DMS53 (cell line): ENCODE results near the gene RASD2.

Experiments used
- DNase-seq: peaks from one replicate; lab custom pipeline; 2025; lab: John Stamatoyannopoulos, UW

Gene RASD2

GRCh38 chr22:35560366-35560765 is 19.7 kb downstream of the RASD2 start:
- no peak for DNase-seq

DNA sequence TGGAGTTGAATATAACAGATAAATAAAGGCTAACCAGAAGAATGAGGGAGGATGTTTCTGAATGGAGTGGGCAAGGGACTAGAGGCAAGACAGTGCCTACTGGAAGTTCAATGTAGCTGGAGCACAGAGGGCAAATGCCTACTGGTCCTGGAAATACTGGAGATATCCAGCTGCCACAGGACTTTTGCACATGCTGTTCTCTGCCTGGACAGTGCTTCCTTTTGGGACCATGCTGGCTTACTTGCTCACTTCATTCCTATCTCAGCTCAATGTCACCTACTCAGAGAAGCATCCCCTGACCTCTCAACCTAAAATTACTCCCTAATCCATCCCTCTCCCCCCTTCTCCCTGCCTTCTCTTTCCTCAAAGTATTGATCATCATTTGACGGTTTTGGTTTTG is 20.2 kb downstream of the RASD2 start:
- DNase-seq, result no peak

GRCh38 chr22:35561796-35562526 is 21.3 kb downstream of the RASD2 start:
- no peak for DNase-seq

DNA sequence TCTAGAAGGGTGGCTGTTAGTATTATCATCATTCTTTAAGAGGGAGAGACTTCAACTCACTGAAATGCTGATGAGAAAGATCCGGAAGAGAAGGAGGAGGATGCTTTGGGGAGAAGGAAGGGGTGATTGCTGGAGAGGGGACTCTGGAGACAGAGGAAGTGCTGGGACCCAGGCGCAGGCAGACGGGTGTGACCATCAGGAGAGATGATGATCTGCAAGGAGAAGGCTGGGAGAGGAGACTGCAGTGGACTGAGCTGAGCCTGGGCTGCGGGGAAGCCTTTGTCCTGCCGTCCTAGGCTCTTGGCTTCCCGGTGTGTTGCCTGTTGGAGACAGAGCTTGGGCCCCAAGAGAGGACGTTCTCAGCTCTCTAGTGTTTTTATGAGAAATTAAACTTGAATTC is 22.6 kb downstream of the RASD2 start:
- no peak for DNase-seq

DNA sequence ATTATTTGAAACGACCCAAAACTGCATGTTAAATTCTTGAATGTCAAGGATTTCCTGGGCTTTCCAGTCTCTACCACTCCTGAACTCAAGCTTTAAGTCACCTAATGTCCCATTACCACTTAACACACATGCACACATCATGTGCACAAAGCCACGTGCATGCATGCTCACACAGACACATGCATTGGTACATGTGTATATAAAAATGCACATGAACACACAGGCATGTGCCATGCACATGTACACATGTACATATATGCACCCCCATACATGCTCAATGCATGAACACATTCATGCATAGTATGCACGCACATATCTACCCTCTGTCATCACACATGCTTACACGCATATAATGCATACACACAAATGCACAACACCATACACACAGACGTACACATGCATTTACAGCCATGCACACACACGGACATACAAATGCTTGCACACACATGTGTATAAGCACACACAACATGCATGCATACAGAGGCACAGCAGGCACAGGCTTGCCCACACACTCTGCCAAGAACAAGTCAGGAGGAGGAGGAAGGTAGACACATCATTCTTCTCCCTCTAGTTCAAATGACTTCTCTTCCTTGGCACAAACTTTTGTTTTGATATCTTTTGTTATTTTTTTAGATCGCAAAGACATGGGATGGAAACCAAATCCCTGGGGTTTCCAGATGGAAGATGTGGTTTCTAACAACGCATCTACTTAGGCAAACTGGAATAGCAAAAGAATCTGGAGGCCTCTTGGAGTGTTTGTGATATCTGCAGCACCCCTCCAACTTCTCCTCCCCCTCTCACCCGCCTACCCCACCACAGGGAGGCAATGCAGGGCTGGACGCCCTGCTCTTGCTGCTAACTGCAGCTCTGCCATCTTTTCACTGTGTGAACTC is 24.6 kb downstream of the RASD2 start:
- no peak for DNase-seq

- no peak for DNase-seq
These were observed 26.9 kb downstream of the RASD2 start for GRCh38 chr22:35567351-35568141.

DNA sequence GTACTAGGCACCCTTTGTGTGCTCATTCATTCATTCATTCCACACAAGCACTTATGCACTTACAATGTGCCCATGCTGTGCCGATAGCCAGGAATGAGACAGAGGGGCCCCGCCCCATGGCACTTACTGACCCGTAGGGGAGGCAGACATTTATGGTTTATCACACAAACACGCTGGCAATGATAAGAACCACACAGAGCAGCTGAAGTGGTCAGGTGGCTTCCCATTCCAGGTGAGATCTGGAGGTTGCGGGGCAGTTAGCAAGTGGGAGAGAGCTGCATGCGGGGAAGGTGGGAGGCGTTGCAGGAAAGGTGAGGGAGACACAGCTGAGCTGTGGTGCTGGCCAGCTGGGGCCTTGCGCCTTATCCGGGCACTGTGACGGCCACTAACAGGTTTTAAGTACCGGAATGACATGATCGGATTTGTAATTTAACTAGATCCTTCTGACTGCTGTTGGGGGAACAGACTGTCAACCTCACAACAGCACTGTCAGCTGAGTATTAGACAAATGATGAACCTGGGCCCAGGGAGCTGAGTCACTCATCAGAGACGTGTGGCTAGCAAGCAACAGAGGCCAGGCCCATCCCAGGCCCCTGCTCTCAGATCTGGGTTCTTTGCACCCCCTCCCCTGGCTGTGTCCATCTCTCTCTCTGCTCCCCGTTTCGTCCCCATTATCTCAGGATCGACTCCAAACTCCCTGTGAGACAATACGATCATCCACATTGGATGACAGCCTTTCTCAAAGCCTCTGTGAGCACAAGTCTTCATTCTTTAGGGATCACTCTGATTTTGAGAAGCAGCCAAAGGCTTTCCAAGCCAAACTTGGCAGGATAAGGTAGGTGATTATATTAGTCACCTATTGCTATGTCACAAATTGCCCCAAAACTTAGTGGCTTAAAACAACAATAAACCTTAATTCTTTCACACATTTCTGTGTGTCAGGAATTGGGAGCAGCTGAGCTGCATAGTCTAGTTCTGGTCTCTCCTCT is 28.4 kb downstream of the RASD2 start:
- DNase-seq, result no peak

DNA sequence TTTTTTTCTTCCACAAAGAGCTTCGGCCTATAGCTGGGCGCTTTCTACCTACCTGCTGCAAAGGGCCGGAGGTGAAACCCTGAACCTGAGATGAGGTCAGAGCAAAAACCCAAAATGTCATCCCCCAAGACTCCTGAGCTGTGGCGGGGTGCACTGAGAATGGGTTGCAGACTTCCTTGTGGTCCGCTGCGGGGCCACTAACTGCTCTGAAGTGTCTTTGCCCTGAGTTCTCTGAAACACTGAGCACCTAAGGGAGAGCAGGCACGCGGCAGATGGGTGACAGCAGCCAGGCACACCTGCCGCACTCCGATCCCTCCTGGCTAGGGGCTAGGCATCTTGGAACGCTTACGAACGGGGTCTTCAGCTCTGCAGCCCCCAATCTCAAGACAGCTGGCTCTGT is 29.3 kb downstream of the RASD2 start:
- DNase-seq, result no peak

DNA sequence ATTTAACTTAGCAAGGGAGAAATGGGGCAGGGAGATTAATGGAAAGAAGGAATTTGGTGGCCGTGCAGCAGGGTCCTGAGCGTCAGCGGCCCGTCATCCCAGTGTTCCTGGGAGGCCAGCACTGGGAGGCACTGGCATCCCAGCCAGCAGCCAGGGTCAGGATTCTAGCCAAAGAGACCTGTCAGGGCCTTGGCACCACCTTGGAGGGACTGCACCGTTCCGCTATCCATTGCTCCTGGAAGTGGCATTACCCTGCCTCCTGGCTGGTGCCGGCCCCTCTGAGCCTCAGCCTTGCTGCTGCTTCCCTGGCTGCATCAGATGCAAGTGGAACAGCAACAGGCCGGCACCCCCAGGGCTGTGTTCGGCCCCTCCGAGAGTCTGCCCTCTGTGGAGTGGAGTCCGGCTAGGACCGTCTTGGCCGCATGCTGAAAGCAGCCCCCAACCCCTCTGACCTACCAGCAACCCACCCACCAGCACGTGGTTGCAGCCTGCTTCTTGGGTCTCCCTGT is 30.1 kb downstream of the RASD2 start:
- DNase-seq, result no peak

DNA sequence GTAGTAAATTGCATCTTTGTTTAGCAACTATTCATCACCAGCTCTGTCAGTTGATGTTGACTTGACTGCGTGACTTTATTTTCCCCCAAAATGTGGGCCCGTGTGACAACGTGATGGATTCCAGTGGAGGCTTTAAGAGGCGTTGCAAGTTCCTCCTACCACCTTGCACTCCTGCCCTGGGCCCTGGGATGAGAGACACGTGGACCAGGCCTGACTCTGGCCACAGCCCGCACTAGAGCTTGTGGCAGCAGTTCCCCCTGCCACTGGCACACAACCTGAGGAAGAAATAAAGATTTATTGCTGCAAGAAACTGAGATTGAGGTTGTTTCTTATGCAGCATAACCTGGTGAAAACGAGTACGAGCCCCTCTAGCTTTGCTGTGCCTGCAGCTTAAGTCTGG is 31.9 kb downstream of the RASD2 start:
- no peak for DNase-seq

DNA sequence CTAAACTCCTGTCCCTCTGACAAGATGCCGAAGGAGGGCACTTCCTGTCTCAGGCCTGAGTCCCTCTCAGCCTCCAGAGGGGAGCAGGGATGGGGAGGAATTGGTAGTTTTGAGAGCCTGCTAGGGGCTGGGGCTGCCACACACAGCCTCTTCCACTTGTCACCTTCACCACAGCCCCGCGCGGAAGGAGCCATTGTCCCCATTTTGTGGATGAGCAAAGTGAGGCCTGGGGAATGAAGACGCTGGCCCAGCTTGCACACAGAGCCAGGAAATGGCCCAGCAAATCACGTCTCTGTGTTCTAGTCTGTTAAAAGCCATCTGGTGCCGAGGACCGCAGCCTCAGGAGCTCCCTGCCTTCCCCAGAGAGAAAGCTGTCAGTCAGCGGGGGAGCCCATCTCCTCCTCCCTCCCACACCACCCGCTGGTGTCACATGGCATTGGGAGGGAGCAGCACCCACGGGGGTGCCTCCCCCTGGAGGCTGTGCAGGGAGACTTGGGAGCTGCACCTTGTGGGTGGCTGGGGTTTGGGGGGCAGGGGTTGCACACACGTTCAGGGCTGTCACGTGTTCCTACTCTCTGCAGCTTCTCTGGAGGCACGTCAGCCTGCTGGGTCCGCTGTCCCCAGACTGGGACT is 34.6 kb downstream of the RASD2 start:
- DNase-seq, result no peak

GRCh38 chr22:35576671-35577070 is 36.0 kb downstream of the RASD2 start:
- no peak for DNase-seq

DNA sequence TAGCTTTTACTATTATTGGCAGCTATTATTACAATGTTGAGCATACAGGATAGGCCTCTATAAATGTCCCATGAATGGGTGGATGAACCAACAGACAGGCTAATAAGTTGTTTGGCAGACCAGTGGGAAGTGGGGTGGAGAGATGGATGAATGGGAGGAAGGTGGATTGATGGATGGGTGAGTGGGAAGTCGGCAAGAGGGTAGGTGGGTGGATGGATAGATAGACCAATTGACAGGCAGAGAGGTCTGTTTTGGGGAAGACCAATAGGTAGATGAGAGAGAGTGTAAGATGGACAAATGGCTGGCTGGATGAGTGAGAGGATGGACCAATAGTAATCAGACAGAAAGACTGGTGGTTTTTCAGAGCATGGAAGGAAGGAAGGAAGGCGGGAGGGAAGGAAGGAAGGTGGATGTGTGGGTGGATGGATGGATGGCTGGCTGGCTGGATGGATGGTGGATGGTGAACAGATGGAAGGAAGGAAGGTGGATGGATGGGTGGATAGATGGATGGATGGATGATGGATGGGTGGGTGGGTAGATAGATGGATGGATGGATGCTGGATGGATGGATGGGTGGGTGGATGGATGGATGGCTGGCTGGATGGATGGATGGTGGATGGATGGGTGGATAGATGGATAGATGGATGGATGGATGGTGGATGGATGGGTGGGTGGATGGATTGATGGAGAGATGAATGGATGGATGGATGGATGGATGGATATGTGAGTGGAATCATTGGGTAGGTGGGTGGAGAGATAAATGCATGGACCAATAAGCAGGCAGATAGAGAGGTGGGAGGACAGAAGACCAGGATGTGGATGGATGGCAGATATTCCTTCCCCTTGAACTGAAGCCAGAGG is 37.4 kb downstream of the RASD2 start:
- no peak for DNase-seq

GRCh38 chr22:35578836-35579575 is 38.4 kb downstream of the RASD2 start:
- no peak for DNase-seq

DNA sequence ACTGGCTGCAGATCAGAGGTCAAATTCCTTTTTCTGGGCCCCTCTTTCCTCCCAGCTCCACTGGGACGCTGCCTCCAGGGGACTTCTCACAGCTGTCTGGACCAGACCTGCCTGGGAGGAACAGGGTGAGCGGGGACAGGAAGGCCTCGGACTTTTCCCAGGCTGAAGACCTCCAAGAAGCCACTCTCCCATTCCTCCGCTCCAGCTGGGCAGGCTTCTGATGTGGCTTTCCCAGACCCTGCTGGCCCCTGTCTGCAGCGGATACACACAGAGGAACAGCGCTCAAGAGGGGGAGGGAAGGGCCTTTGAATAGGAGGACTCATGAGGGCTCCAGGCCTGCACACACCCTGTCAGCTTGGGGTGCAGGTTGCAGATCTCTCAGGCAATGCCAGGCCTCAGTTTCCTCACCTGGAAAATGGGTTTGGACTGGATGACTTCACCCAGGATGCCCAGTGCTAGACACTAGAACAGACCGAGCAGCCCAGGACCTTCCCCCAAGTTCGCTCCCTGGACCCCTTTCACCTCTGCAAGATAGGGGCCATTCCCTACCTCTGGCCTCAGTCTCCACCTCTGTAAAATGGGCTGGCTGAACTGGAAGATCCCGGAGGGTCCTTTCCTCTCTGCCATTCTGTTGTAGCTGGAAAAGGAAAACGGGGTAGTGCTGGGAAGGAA is 39.9 kb downstream of the RASD2 start:
- no peak for DNase-seq

GRCh38 chr22:35581023-35581413 is 40.4 kb downstream of the RASD2 start:
- DNase-seq, result no peak

GRCh38 chr22:35582218-35582860 is 41.7 kb downstream of the RASD2 start:
- no peak for DNase-seq
